ENCODE measurements around the gene TMPRSS7. TPM values are rescaled to one million over a fixed set of nuclear protein-coding genes. Genes with fewer than 3 reads are reported as not detected.

The TMPRSS7 gene
- polyA plus RNA-seq, 1 experiment: not detected

DNA sequence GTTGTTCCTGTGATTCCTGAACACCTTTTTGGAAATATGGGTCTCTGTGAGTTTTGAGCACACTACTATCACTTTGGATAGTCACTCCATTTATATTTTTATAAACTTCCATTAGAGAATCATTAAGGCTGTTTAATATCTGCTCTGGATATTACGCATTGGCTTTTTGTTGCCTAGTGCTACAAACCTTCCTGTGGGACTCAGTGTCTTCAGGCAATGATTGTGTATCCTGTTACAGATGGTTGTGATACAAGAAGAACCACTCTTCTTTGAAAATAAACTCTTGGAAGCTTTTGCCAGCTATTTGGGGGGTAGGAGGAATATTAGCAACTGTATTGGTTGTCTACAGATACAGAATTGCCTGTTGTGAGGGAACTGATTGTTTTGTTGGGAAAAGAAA is 82.9 kb downstream of the TMPRSS7 start:
- DNase-seq (ENCODE audit: low read depth, low spot score): no peak
- Histone ChIP-seq H3K4me3 (ENCODE audit: low read depth, low read length) (no peak overlapping the region), H3K27ac (ENCODE audit: low read depth, low read length) (no peak overlapping the region), H3K9me3 (ENCODE audit: control insufficient read depth, insufficient read depth, low read length) (no peaks in the 10 kb centered on the region), H3K27me3 (ENCODE audit: control insufficient read depth, insufficient read depth, low read length) (no peaks in the 10 kb centered on the region)
- CTCF ChIA-PET: interaction anchor here (0.6 to 1.6 kb wide), 2 partner anchors 74 to 176 kb away, joined by 3 to 6 read pairs; partner anchors contain the start of gene SLC9C1
- POLR2A ChIA-PET: no interaction called here
- TF ChIP-seq, protein P1, sequence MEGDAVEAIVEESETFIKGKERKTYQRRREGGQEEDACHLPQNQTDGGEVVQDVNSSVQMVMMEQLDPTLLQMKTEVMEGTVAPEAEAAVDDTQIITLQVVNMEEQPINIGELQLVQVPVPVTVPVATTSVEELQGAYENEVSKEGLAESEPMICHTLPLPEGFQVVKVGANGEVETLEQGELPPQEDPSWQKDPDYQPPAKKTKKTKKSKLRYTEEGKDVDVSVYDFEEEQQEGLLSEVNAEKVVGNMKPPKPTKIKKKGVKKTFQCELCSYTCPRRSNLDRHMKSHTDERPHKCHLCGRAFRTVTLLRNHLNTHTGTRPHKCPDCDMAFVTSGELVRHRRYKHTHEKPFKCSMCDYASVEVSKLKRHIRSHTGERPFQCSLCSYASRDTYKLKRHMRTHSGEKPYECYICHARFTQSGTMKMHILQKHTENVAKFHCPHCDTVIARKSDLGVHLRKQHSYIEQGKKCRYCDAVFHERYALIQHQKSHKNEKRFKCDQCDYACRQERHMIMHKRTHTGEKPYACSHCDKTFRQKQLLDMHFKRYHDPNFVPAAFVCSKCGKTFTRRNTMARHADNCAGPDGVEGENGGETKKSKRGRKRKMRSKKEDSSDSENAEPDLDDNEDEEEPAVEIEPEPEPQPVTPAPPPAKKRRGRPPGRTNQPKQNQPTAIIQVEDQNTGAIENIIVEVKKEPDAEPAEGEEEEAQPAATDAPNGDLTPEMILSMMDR (IDR thresholded peaks at IDR 0.05; ENCODE audit: low read depth, low read length): no peak

DNA sequence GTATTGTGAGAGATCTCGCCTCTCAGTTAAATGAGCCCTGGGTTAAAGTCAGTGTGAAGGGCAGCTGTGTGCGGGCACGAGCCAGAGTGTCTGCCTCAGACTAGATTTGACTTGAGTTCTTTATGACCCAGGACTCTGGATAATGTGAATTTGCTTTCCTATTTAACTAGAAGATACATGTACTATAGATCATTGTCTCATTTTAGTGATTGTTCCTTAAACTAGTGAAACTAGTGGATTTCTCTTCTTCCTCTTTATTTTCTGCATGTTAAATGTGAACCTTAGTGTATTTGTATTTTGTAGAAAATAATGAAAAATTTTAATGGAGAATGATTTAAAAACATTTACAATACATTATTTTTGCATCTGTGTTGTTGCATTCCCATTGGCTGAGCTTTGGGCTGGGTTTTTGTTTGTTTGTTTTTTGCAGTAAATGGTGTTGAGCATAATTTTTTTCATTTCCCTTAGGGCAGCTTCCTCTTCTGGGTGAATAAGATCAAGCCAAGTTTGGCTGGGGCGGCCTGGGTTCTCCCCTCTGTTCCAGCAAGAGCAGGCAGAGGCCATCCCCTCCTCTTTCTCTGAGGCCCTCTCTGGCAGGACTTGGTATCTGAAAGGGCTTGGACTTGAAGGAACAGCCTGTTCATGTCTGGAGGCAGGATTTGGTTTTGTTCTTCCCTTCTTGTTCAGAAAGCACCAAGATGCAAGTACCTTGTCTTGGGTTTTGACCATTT is 83.5 kb downstream of the TMPRSS7 start:
- Histone ChIP-seq H3K4me3 (ENCODE audit: low read depth, low read length) (no peak overlapping the region), H3K9me3 (ENCODE audit: control insufficient read depth, insufficient read depth, low read length) (no peaks in the 10 kb centered on the region), H3K27me3 (ENCODE audit: control insufficient read depth, insufficient read depth, low read length) (no peaks in the 10 kb centered on the region), H3K27ac (ENCODE audit: low read depth, low read length) (no peak overlapping the region)
- ChIA-PET POLR2A (no interaction called here), CTCF (interaction anchor here (1.6 kb wide), 1 partner anchor 175 kb away, joined by 6 read pairs; the partner anchor contains the start of gene SLC9C1)
- TF ChIP-seq, protein P1 (IDR thresholded peaks at IDR 0.05; ENCODE audit: low read depth, low read length): no peak
- no peak for DNase-seq (ENCODE audit: low read depth, low spot score)

DNA sequence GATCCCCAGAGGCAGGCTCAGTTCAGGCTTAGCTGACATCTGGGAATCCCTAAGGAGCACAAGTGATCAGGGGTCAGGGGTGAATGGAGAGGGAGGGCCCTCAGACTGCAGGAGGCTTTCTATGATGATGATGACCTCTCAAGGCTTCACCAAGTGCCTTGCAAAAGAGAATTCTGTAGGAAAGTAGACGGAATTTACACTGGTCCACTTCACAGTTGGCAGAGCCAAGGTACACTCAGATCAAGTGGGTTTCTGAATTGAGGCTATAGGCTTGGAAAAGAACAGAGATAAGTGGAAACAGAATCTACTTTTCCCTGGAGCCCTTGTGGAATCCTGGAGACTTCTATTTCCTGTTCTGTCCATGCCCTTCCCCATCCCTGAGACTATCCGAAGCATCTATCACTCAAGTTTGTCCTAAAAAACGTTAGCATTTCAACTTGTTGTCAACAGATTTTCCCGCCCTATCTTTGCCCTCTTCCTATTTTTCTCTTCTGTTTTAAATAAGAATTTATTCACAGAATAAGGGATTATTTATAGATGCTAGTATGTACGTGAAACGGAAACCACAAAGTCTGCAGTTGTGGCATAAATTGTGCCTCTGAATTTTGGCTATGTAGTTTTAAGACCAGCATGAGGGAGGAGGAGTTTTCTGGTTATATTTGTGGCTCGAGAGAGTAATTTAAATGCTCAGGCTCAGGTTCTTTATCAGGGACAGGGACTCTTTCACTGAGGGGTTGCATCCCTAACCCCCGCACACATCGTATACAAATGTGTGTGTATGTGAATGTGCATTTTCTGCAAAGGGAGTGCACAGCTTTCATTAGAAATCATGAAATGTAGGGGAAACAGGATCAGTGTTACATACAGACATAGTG is 85.7 kb downstream of the TMPRSS7 start:
- CTCF ChIA-PET: no interaction called here

DNA sequence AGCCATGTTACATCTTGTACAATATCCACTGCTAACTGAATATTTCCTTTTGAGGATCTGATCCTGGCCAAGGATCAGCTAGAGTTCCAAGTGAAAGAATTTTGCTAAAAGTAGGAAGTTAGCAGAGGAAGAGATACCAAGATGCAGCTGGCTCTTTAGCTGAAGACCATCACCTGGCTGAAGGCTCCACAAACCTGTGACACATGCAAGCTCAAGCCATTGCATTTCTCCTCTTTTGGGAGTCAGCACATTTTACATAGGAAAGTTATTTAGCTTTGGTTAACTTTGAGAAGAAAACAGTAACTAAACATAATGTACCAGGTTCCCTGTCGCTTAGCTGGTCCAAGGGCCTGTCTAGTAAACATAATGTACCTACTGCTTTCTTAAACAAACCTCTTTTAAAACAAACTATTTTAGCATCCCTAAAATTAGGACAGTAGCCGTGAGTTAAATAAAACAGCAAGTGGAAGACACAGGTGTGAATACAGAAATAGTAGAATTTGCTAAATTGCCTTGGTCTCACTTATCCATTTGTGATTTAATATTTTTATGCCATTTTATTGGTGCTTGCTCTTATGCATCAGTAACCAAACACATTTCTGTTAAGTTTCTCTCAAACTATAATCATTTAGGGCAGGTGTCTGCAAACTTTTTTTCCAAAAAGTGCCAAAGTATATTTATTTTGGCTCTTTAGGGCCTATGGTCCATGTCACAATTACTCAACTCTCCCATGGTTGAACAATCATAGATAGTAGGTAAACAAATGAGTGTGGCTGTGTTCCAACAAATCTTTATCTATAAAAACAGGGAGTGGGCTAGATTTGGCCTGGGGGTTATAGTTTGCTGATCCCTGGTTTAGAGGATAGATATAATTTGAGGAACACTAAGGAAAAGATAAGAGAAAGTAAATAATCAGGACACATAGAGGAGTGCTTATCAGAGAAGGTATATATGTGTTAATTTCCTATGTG is 87.3 kb downstream of the TMPRSS7 start:
- no peak overlapping the region for H3K27ac ChIP-seq (ENCODE audit: low read depth, low read length)
- no peaks in the 10 kb centered on the region for H3K9me3 ChIP-seq (ENCODE audit: control insufficient read depth, insufficient read depth, low read length)
- H3K4me3 ChIP-seq (ENCODE audit: low read depth, low read length): no peak overlapping the region
- no peaks in the 10 kb centered on the region for H3K27me3 ChIP-seq (ENCODE audit: control insufficient read depth, insufficient read depth, low read length)
- CTCF ChIA-PET: interaction anchor here (0.6 to 0.9 kb wide), 2 partner anchors 10 to 879 kb away, joined by 3 read pairs; no protein-coding TSS in a partner anchor
- POLR2A ChIA-PET: no interaction called here
- no peak for DNase-seq (ENCODE audit: low read depth, low spot score)
- TF ChIP-seq, protein P1 (IDR thresholded peaks at IDR 0.05; ENCODE audit: low read depth, low read length): no peak

More for the DNA sequence above, 85.7 kb downstream of the TMPRSS7 start:
- H3K27ac ChIP-seq (ENCODE audit: low read depth, low read length): peak overlapping the region; percentile 0
- POLR2A ChIA-PET: no interaction called here
- H3K9me3 ChIP-seq (ENCODE audit: control insufficient read depth, insufficient read depth, low read length): no peaks in the 10 kb centered on the region
- H3K4me3 ChIP-seq (ENCODE audit: low read depth, low read length): no peak overlapping the region
- no peak for DNase-seq (ENCODE audit: low read depth, low spot score)
- TF ChIP-seq, protein P1 (IDR thresholded peaks at IDR 0.05; ENCODE audit: low read depth, low read length): no peak
- no peaks in the 10 kb centered on the region for H3K27me3 ChIP-seq (ENCODE audit: control insufficient read depth, insufficient read depth, low read length)

Data from AG04450 (cell line).